NCI-H2107 treated with DMSO at 0.1 percent for 48 hours (cell line): Measurements from ENCODE around the gene TNK1.

ENCODE experiments used
- DNase-seq: peaks from one replicate; lab custom pipeline; 2025; ENCODE audit not compliant: unreplicated experiment; lab: John Stamatoyannopoulos, UW

Gene TNK1

DNA sequence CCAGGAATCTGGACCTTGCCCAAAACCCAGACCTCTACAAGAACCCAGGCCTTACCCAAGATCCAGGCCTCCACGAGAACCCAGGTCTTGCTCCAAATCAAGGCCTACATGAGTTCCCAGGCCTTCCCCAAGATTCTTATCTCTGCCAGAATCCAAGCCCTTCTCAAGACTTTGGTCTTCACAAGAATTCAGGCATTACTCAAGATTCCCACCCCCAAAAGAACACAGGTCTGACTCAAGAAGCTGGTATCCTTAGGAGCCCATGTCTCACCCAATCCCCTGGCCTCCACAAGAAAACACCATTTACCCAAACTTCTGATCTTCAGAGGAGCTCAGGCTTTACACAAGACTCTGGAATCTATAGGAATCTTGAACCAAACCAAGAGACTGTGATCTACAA lies 50.3 kb downstream of the TNK1 start:
- no peak for DNase-seq

DNA sequence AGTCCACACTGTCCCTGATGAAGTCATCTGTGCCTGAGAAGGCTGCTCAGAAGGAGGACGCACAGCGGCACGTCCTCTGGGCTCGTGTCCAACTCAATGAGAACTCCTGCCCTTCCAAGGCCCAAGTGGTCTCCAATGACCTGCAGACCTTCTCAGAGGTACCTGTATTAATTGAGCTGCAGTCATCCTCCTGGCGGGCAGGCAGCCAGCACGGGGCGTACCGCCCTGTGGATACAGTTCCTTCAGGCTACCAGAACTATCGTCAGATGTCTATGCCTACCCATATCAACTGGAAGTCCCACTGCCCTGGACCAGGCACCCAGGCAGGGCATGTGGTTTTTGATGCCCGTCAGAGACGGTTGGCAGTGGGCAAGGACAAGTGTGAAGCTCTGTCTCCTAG lies 51.4 kb downstream of the TNK1 start:
- DNase-seq, result no peak

DNA sequence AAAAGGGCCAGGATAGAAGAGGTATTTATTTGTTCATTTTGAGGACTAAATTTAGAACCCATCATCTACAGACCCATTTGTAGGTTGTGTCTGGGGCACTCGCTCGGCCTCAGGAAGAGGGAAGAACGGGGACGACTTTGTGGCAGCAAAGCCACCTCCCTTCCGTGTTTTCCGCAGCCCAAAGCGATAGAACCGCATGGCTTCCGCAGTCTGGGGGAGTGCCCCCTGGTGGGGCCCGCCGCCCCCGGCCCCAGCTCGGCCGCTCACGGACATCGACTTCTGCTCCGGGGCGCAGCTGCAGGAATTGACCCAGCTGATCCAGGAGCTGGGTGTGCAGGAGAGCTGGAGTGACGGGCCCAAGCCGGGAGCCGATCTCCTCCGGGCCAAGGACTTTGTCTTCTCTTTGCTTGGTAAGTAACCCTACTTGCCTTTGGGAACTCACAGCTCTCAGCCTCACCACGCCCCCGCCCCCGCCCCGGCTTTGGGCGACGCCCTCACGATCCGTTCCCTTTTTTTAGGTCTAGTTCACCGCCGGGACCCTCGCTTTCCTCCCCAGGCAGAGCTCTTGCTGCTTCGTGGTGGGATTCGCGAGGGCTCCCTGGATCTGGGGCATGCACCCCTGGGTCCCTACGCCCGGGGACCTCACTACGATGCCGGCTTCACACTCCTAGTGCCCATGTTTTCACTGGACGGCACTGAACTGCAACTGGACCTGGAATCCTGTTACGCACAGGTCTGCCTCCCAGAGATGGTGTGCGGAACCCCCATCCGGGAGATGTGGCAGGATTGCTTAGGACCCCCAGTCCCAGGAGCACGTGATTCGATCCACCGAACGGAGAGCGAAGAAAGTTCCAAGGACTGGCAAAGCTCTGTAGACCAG lies 55.0 kb downstream of the TNK1 start:
- no peak for DNase-seq

DNA sequence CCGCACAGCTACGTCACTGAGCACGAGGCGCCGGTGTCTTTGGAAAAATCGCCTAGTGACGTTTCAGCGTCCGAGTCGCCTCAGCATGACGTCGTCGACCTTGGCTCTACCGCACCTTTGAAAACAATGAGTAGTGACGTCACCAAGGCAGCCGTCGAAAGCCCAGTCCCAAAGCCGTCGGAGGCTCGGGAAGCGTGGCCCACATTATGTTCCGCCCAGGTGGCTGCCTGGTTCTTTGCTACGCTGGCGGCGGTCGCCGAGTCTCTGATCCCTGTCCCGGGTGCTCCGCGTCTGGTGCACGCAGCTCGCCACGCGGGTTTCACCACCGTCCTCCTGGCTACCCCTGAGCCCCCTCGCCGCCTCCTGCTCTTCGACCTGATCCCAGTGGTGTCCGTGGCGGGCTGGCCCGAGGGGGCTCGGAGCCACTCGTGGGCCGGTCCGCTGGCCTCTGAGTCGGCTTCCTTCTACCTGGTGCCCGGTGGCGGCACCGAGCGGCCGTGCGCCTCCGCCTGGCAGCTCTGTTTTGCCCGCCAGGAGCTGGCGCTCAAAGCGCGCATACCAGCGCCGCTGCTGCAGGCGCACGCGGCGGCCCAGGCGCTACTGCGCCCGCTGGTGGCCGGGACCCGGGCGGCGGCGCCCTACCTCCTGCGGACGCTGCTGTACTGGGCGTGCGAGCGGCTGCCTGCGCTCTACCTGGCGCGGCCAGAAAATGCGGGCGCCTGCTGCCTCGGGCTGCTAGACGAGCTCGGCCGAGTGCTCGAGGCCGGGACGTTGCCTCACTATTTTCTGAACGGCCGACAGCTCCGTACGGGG lies 55.9 kb downstream of the TNK1 start:
- DNase-seq, result peak; percentile 47

DNA sequence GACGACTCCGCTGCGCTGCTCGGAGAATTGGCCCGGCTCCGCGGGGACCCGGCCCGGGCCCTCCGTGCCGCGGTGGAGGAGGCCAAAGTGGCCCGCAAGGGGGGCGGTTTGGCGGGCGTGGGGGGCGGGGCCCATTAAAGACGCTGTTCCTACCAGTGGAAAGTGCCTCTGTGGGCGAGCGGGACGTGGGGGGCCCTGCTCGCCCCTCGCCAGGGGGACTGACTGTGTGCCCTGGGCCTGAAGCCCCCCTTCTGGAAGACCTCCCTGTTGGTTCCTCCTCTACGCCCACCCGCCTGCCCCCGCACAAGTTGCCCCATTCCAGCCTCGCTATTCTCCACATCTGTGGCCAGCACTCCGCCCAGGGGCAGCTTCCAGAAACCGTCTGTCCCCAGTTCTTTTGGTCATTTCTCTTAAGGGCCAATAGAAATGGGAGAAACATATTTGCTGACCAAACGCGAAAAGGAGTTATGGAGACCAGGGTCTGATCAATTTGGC lies 56.5 kb downstream of the TNK1 start:
- DNase-seq, result no peak

GRCh38 chr17:7437950-7438614 lies 57.2 kb downstream of the TNK1 start:
- no peak for DNase-seq

DNA sequence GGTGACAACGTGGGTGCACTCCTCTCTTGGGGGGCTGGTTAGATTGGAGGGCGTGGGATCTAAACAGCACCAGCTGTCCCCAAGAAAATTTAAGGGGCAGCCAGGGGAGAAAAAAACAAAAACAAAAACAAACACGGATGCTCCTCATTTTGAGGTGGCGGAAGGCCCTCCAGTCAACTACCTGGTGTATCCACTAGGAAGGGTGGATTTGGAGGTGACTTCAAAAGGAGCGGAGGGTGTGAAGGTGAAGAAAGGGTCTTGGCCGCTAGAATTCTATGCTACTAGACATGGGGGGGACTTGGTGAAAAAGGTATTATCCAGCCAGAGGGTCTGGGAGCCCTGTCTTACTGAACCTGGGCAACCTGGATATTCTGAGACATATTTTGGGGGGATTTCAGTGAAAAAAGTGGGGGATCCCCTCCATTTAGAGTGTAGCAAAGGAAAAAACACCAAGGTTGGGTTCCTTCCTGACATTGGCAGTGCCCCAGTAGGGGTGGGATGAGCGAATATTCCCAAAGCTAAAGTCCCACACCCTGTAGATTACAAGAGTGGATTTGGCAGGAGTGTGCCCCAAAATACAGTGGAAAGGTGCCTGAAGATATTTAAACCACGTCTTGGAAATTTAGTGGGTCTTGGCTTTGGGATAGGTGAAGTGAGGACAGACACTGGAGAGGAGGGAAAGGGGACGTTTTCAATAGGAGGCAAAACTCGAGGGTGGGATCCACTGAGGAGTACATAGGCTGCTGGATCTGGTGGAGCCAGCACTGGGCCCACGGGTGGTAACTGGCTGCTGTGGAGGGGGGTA lies 58.0 kb downstream of the TNK1 start:
- DNase-seq, result no peak
